Fibroblast of pulmonary artery (primary cell): ENCODE results near the gene EBLN1.

ENCODE experiments used
- DNase-seq: peaks from one replicate; pipeline ENCODE4 v3.0.0-alpha.2; 2010; ENCODE audit warnings: low read depth
- H3K4me3 ChIP-seq: replicated peaks from 2 replicates; pipeline ENCODE4 v1.5.1; 2011; ENCODE audit warnings: low read depth, mild to moderate bottlenecking, control low read depth, low read length, moderate library complexity
- CTCF ChIP-seq: IDR thresholded peaks from 2 replicates; pipeline ENCODE4 v1.5.1; 2011; ENCODE audit warnings: mild to moderate bottlenecking, control low read depth, low read length, inconsistent platforms; ENCODE audit errors: missing control alignments

Gene EBLN1

GRCh38 chr10:22252801-22253579 is 35.2 kb upstream of the EBLN1 start:
- TF ChIP-seq CTCF, result no peak
- peak overlapping the region; percentile 61 for H3K4me3 ChIP-seq
- peak; percentile 10 for DNase-seq

DNA sequence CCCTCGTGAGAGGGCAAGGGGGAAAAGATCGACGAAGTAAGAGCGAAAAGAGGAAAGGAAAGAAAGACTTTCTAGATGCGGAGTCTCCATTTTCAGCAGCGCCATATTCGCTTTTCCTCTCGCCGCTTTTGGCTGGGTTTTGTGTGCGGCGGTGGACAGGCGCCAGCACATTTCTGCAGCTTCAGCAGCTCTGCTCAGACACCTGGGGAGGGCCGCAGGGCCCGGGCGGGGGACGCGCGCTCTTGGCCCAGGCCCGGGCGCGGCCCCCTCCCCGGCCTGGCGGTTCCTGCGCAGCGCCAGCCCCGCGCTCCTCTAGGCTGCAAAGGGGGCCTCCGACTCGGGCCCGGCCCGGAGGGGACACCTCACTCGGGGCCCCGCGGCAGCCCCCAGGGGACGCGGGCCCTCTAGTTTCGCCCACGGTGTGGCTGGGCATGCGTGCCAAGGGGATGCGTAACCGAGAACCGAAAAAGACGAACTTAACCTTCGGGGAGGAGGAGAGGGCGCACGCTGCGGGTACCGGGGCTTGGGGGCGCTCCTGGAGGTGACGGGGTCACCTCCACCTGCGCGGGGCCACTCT is 34.5 kb upstream of the EBLN1 start:
- DNase-seq, result peak; percentile 60
- no peak for TF ChIP-seq CTCF
- H3K4me3 ChIP-seq, result peak overlapping the region; percentile 61

DNA sequence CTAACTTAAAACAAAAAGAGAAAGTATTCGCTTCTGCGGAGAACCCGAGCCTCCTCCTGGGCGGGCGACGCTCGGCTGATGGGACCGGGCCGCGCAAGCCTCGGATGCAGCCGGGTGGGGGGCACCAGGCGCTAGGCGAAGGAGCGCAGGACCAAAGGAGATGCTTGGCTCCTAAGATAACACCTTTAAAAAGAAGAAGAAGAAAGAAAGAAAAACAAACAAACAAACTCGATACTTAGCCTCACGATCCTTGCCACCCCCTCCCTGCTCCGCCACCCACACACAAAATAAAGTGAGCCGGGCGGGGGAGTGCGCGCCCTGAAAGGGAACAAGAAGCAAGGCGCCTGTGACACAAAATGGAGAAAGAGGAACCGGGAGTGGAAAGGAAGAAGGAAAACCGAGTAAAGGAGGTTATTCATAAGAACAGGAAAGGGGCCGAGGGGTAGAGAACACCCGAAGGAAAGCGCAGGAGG is 34.0 kb upstream of the EBLN1 start:
- TF ChIP-seq CTCF, result no peak
- H3K4me3 ChIP-seq, result peak overlapping the region; percentile 61
- peak; percentile 61 for DNase-seq

DNA sequence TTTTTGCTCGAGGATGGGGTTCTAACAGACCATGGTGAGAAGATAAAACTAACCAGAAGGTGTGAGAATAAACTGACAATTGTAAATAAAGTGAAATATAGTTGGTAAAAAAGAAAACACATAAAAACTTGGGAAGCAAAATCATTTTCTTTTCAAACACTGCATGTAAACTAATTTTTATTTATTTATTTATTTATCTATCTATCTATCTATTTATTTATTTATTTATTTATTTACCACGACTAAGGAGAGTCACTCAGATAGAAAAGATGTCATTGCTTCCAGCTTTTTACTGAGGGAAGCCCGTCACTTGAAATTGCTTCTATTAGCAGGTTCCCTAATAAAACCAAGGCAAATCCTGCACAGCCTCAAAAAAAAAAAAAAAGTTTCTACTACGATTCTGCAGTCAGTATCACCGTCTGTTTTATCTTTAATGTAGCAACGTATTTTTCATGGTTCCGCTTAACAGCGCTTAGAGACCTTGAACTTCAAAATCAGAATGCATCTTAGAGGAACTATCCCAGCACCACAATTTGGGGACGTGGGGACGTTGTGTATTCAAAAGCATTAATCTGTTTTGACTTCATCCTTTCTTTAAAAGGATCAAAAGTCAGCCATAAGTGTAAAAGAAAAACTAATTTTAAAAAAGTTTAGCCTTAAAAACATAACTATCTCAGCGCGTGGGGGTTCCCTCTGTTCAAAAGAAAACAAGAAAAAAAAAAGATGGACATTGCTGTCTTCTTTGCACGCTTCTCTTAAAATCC is 33.3 kb upstream of the EBLN1 start:
- TF ChIP-seq CTCF, result no peak
- peak; percentile 38 for DNase-seq
- H3K4me3 ChIP-seq, result peak overlapping the region; percentile 61

GRCh38 chr10:22247636-22248035 is 29.8 kb upstream of the EBLN1 start:
- no peak for DNase-seq
- no peak for TF ChIP-seq CTCF
- H3K4me3 ChIP-seq, result no peak overlapping the region

DNA sequence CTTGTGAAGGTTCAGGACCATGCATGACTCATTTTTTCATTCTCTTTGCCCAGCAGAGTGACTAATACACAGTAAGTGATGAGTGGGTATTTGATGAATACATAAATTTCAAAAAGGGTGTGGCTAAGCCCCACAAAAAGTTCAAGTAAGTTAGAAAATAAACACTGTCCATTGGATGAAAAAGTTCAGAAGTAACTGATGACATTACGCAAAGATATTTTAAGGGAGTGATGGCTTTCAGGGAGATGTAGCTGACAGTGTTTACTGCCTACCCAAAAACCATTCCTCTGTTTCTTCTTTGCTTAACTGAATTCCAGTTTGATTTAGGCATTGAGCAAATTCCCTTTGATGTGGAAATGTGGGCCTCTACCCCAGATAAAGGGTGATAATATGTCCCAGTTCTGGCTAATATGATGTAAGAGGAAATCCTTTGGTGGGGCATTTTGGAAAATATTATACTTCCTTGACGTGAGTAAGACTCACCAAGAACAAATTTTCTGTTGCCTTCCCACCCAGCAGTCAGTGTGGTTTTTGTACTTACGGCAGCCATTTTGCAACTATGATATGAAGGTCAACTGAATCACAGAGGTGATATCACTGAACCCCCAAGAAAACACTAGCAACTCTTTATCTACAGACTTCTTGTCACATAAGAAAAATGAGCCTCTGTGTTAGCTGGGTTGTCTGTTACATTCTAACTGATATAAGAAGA is 29.0 kb upstream of the EBLN1 start:
- DNase-seq, result peak; percentile 98
- no peak for TF ChIP-seq CTCF
- no peak overlapping the region for H3K4me3 ChIP-seq
